Renal pelvis (tissue), 4 donors: ENCODE results near the gene TRAF3. TPM values are rescaled to one million over a fixed set of nuclear protein-coding genes. Genes with fewer than 3 reads are reported as not detected.
"Not testable (repeated sequence)": the region's sequence is repeated elsewhere in the genome, so short reads cannot be mapped to it uniquely, and the experiment has no call there.

Experiments used
- DNase-seq: peaks from one replicate; pipeline ENCODE4 v3.0.0-alpha.2; 2013
- polyA plus RNA-seq, 3 donors: library from polyadenylated mRNA; unstranded; fragments of 120-200 nt; gene quantifications; one replicate each; pipeline ENCODE4 v1.2.1, GENCODE V29; 2013; ENCODE audit not compliant: insufficient read length in 3 of 3

Gene TRAF3
- polyA plus RNA-seq, 3 donors = 15.9 to 18.0 (median 16.6) TPM

DNA sequence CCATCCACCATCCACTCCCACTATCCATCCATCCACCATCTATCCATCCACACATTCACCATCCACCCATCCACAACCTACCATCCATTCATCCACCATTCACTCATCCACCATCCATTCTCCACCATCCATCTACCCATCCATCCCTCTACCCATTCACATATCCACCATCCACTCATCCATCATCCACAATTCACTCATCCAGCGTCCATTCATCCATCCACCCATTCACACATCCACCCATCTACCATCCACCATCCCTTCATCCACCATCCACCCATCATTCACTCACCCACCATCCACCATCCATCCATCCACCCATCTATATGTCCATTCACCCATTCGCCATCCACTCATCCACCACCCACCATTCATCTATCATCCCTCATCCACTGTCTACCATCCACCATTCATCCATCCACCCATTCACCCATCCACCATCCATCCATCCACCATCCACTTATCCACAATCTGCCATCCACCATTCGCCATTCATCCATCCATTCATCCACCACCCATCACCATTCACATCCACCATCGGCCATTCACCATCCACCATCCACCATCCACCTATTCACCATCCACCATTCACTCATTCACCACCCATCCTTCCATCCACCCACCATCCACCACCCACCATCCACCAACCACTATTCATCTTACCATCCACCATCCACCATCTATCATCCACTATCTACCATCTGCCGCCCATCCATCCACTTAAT is 143.2 kb downstream of the TRAF3 start:
- DNase-seq = no peak

GRCh38 chr14:102920998-102921304 is 143.7 kb downstream of the TRAF3 start:
- DNase-seq = no peak

GRCh38 chr14:102922490-102923200 is 145.4 kb downstream of the TRAF3 start, which contains the start of gene AMN:
Gene AMN (plus strand): TSS chr14:102922663. CDS start chr14:102922689, 26 bp downstream.
- no peak for DNase-seq

DNA sequence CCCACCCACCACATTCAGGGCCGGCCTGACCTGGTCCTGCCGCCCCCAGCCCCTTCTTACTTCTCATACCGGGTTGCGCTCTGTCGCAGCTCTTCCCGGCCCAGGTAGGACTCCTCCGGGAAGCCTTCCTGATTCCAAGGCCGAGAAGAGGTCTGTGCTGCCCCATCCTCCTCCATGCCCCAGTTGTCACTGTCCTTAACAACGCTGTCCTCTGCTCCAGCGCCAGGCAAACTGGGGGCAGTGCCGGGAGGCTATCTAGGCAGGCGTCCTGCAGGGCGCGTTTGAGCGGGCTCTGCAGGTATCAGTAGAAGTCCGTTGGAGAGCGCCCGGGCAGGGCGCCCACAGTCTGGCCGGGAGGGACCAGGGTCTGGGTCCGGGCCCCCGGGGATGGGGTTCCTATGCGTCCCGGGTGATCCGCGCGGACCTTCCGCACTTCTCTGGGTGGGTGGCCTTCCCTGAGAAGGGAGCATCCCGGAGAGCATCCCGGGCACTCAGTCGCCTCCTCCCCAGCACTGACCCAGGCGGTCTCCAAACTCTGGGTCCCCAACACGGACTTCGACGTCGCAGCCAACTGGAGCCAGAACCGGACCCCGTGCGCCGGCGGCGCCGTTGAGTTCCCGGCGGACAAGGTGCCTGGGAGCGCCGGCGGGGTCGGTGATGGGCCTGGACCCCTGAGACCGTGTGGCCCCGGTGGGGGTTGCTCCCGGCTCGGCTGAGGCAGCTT is 146.1 kb downstream of the TRAF3 start:
- no peak for DNase-seq

GRCh38 chr14:102923925-102924486 is 146.8 kb downstream of the TRAF3 start:
- no peak for DNase-seq

- DNase-seq = no peak
These were observed 147.7 kb downstream of the TRAF3 start for GRCh38 chr14:102924632-102925588.

DNA sequence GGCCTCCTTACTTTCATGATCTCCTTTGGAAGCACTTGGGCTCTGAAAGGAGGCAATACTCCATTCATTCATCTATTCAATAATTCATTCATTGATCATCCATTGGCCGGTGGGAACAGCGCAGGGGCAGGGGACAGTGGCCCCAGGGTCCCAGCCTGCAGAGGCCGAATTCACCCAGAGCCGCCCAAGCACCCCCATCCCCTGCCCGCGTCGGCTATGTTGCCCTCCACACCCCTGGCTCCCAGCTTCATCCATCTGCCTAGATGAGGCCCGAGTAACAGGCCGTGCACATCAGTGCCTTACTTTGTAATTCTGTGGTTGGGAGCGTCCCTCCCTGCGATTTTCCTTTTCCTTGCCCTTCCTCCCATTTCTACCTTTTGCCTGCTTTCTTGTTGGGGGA is 148.4 kb downstream of the TRAF3 start:
- no peak for DNase-seq

GRCh38 chr14:102926104-102926503 is 148.9 kb downstream of the TRAF3 start:
- DNase-seq = no peak

DNA sequence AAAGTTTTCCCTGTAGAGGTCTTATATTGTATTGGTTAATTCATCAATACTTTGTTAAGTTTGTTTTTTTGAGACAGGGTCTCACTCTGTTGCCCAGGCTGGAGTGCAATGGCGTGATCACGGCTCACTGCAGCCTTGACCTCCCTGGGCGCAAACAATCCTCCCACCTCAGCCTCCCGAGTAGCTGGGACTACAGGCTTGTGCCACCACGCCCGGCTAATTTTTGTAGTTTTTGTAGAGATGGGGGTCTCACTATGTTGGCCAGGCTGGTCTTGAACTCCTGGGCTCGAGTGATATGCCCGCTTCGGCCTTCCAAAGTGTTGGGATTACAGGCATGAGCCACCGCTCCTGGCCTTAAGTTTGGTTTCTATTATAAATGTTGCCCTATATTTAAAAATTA is 149.6 kb downstream of the TRAF3 start:
- not testable (repeated sequence) for DNase-seq

- no peak for DNase-seq
These were observed 150.2 kb downstream of the TRAF3 start for GRCh38 chr14:102927346-102927877.

GRCh38 chr14:102927878-102928411 is 150.7 kb downstream of the TRAF3 start:
- DNase-seq = no peak

GRCh38 chr14:102928412-102929240 is 151.4 kb downstream of the TRAF3 start:
- DNase-seq = peak; percentile 76

DNA sequence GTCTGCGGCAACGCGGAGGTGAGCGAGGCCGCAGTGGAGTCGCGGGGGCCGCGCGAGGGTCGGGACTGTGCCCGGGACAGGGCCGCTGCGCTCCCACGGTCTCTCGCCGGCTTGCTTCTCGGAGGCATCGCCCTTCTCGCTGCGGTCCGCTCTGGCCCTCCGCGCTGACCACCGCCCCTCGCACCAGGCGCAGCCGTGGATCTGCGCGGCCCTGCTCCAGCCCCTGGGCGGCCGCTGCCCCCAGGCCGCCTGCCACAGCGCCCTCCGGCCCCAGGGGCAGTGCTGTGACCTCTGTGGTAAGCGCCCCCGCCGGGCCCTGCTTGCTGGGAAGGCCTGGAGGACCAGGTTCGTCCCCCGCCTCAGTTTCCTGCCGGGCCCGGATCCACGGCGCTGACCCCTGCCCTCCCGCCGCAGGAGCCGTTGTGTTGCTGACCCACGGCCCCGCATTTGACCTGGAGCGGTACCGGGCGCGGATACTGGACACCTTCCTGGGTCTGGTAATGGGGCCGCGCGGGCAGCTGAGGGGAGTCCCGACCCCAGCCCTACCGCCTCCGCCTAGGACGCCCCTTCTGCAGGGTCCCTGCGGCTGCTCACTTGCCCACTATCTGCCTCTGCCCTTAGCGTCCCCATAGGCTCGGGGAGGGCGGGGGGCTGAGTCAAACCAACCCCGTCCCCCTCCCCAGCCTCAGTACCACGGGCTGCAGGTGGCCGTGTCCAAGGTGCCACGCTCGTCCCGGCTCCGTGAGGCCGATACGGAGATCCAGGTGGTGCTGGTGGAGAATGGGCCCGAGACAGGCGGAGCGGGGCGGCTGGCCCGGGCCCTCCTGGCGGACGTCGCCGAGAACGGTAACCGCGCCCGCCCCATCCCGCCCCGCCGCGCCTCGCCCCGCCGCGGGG is 152.2 kb downstream of the TRAF3 start:
- no peak for DNase-seq

DNA sequence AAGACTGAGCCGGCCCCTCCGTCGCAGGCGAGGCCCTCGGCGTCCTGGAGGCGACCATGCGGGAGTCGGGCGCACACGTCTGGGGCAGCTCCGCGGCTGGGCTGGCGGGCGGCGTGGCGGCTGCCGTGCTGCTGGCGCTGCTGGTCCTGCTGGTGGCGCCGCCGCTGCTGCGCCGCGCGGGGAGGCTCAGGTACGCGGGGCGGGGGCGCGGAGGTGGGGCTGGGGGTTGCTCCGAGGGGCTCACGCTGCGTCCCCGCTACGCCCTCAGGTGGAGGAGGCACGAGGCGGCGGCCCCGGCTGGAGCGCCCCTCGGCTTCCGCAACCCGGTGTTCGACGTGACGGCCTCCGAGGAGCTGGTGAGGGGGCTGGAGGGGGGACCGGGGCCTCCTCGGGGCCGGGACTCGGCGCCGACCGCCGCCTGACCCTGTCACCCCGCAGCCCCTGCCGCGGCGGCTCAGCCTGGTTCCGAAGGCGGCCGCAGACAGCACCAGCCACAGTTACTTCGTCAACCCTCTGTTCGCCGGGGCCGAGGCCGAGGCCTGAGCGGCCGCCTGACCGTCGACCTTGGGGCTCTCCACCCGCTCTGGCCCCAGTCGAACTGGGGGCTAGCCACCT is 153.0 kb downstream of the TRAF3 start:
- no peak for DNase-seq

- DNase-seq = no peak
These were observed 153.7 kb downstream of the TRAF3 start for GRCh38 chr14:102930753-102931579.

DNA sequence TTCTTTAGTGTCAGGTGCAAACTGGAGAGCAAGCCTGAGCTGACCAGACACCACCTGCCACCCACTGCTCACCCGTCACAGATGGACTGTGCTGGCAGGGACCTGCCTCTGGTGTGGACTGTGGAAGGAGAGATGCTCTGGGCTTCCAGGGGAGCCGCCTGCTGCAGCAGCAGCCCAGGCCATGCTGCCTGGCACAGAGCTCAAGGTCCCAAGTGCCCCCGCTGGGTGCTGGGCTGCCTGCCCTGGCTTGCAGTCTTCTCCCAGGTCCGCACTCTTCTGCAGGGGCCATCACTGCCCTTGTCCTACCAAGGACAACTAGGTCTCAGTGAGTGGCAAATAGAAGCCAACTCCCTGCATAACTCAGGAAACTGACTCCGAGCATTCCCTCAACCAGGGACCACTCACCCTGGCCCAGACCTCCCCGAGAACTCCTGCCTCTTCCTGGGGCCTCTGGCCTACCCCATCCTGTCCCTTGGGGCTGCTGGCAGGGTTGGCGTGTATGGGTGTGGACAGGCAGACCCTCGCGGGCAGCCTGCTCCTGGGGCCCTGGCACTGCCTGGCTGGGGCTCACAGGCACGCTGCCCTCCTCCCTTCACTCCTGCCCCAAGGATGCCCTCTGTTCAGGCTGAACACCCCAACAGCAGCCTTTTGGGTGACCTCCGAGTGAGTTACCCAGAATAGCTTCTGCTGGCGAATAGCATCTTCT is 154.5 kb downstream of the TRAF3 start:
- no peak for DNase-seq
